GM19099 (cell line): Measurements from ENCODE around the gene DDR2.

Source experiments
- POLR2A ChIP-seq: IDR thresholded peaks from 3 replicates; pipeline ENCODE4 v1.6.1; 2011; ENCODE audit warnings: low read depth; ENCODE audit not compliant: insufficient read length; ENCODE audit errors: extremely low read depth

DDR2 gene

DNA sequence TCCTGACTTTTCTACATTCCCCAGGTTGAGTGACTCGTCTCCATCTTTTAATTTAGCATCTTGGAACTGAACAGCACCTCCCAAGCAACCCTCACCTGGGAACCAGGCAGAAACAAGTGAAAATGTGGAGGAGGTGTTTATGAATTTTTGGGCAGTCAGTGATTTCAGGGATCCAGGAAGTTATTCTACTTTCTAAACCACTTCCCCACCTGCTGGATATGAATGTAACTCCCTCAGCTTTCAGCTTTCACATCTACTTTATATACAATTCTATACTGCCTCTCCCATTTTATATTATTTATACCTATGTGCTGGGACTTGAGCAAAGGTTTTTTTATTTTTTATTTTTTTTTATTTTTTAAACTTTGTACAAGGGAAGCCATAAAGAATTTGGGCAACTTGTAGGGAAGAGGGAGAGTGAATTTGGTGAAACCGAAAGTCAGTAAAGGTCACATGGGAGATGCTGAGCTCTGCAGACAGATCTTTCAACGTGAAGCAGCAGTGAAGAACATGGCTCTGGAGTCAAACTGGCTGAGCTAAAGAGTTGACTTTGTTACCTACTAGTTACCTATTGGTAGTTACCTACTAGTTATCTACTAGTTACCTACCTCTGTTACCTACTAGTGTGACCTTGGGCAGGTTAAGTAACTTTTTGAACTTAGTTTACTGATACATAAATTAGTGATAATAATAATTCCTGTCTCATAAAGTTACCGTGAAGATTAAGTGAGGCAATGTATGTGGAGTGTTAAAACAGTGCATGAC is 45.5 kb downstream of the DDR2 start:
- no peak for TF ChIP-seq POLR2A

DNA sequence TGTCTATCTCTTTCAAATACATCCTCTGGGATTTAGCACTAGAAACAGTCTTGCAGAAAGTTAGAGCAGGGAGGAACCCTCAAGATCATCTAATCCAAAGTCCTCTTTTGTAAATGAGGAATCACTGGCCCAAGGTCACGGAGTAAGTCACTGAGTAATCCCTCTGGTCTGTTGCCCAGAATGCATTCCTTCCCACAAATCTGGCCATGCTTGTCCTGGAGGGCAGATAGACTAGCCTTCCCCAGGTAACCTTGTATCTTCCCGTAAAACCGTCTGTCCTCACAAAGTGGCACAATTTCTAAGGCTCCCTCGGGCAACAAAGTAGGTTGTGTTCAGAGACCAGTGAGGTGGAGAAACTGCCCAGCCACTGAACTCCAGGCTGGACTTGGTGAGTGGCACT is 46.2 kb downstream of the DDR2 start:
- TF ChIP-seq POLR2A: no peak

DNA sequence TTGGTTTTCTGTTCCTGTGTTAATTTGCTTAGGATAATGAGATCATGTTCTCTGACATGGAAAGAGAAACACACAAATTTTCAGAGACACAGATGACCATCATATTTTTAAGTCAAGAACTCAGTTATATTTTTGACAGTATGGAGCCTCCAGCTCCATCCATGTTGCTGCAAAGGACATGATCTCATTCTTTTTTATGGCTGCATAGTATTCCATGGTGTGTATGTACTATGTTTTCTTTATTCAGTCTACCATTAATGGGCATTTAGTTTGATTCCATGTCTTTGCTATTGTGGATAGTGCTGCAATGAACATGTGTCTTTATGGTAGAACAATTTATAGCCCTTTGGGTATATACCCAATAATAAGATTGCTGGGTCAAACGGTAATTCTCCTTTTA is 47.0 kb downstream of the DDR2 start:
- no peak for TF ChIP-seq POLR2A

DNA sequence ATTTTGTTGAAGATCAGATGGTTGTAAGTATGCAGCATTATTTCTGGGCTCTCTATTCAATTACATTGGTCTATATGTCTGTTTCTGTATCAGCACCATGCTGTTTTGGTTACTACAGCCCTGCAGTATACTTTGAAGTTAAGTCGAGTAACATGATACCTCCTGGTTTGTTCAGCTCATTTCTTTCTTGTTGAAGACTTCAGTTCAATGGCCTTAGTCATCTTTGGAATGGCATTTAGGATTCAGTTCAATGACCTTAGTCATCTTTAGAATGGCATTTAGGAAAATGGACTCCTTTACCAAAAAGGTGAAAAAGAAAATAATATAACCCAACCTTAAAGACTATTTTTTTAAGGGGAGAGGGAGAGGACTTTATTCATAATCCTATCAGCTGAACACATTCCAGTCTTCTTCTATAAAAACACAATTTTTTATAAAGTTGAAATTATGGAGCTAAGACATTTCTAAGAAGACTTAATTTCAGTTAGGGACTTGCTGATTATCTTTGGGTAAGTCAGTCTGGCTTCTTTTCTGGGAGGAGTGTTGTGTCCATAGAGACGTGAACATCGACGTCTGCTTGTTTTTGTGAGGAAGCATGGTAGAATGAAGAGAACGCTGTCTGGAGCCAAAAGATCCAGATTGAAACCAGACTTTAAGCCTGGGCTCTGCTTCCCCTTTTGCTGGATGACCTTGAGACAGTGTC is 48.3 kb downstream of the DDR2 start:
- no peak for TF ChIP-seq POLR2A

DNA sequence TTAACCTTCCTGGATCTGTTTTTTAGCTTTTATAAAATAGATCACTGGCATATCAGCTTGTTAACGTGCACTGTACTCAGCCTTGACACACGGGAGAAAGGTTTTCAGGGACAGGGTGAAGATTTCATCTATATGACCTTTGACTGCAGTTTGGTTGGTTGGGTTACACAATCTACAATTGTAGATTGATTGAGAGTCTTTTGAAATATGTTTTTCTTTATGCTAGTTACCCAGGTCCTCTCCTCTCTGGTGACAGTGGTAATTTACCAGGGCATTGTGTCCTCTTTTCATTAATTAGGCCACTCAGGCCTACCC is 48.8 kb downstream of the DDR2 start:
- TF ChIP-seq POLR2A: no peak

DNA sequence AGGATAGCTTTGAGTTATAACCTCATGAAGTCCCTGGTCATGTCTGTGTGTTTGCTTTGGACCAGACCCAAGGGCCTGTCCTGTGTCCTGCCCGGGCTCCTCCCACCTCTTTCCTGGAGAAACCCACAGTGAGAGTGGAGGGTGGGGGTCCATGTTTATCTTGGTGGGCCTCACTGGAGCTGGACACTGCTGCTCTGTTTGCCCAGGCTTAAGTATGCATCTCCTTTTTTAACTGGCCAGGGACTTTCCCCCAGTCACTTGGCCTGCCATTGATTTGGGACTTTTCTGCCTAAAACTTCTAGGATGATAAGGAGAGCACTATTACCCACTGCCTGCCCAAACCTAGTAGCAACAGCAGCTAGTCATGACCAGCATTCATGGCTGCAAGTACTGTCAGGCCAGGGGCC is 49.8 kb downstream of the DDR2 start:
- no peak for TF ChIP-seq POLR2A

DNA sequence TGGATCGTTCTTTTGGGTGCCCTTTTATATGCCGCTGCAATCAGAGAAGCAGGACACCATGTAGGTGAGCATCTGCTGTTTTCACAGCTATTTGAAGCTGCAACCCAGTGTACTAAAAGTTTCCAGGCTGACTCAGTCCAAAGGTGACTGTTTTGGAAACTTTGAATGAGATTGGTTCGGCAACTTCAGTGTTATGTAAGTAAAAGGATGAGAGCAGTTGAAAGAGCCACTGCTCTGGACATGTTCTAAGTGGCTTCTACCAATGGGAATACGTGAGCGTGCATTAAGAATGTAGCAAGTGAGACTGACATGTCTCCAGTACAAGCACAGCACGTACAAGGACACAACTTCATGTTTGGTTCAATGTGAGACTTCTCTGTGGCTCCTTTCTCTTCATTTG is 55.6 kb downstream of the DDR2 start:
- no peak for TF ChIP-seq POLR2A

DNA sequence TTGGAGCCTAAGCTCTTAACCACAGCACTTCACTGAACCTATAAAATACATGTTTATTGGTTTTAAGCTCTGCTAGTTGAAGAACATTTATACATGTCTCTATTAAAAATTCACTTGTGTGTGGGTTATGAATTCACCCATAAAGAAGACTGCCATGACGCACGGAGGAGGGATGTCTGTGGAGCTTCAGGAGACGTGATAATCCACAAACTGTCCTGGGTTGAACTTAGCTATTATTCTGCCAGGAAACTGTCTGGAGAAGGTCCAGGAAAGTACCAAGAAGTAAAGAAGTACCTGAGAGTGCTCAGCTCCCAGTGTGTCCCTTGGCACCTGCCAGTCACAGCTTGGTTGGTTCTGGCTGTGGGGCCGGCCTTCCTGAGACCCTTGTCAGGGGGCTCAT is 56.3 kb downstream of the DDR2 start:
- no peak for TF ChIP-seq POLR2A

DNA sequence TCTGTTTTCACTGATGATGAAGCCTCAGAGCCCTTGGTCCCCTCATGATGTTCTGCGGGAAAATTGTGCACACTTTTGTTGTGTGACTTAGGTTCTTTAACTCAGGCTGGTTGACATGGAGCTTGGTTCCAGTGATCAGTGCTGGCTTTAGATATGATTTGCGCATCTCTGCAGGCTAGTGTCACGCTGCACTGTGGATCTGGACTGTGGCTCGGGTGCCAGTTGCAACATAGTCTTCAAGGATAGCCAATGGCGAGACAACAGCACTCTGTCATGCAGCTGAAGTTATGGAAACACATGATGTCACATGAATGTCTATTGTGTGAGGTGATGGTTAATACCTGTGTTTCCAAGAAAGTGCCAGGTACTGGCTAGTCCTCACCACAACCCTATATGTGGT is 56.7 kb downstream of the DDR2 start:
- no peak for TF ChIP-seq POLR2A

DNA sequence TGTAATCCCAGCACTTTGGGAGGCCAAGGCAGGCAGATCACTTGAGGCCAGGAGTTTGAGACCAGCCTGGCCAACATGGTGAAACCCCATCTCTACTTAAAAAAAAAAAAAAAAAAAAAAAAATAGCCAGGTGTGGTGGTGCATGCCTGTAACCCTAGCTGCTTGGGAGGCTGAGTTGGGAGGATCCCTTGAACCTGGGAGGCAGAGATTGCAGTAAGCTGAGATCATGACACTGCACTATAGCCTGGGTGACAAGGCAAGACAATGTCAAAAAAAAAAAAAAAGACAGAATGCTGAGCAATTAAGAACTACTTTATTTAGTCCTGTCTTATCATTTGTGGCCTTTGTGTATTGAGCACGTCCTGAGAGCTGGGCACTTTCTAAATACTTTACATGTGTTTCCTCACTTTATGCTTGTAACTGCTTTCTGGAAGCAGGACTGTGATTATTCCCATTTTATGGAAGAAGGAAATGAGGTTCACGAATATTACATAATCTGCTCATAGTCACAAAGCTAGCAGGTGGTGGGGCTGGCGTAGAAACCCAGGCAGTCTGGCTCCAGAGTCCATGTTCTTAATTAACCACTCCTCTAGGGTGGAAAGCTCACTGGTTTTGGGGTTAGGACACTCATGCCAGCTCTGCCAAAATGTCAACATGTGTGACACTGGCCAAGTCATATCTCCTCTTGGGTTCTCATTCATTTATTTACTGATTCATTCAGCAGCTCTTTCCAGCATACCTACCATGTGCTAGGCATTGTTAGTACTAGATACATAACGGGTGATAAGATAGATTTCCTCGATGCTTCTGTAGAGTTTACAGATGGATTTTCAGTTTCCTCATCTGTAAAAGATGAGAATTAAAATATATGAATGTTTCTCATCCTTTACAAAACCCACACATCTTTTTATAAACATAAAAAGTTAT is 57.7 kb downstream of the DDR2 start:
- TF ChIP-seq POLR2A: no peak

DNA sequence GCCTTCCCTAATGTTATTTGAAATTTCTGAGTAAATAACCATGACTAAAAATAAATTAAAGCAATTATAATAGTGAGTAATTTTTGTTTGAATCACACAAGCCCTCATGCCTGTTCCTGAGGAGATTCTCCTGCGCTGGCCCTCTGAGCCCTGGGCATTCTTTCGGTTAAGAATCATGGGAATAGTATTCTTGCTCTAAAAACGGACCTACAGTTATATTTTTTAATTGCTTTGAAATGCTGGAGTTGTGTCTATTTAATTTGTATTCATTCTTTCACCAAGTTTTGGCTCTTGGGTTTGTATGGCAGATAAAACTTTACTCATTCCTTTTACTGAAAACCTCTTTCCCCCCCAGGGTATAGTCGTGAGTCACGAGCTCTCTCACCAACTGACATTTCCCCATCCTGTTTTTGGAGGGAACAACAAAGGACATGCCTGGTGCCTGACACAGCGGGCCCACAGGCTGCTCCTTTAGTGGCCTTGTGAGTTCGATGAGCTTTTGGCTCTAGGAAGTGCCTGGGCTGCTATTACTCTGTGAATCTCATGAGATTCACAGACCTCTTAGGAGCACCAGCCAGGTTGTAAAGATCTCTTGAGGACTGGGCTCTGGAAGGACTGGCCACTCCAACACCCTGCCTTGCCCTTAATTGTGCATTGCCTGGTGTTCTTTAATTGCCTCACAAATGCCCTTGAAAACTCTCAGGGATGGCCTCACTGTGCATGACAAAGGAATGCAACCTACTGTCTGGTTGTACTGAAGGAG is 58.6 kb downstream of the DDR2 start:
- no peak for TF ChIP-seq POLR2A

DNA sequence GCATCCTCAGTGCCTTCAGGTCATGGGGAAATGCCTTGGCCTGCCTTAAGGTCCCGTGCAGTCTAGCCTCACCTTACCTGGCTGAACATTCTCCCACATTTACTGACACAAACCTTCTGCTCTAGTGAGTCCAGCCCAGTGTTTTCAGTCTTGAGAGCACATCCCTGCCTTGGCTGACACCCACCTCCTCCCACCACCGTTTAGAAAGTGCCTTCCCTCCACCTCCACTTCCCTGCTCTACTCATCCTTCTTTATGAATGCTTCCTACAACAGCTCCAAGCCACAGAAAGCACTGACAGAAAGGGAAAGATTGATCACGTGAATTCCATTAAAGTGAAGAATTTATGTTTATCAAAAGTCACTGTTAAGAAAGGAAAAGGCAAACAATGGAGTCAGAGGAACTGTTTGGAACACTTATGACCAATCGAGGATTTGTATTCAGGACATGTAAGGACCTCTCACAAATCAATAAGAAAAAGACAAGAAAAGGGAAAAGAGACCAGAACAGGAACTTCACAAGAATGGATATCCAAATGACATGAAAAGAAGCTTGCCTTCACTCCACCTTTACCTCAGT is 59.8 kb downstream of the DDR2 start:
- no peak for TF ChIP-seq POLR2A

DNA sequence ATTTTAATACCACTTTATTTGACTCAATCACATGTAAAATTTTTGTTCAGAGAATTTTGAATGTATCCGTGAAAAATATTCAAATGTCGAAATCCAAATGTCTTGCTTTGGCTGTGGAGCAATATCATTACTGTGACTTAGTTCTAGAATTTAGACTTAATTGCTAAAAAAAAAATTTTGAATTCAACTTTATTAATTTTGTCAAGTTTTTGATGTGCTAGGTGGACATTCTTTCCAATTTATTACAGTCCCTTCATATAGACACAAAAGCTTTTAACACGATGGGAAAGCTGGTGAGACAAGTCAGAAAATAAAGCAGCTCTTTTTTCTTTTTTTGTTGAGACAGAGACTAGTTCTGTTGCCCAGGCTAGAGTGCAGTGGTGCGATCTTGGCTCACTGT is 62.6 kb downstream of the DDR2 start:
- TF ChIP-seq POLR2A: no peak

DNA sequence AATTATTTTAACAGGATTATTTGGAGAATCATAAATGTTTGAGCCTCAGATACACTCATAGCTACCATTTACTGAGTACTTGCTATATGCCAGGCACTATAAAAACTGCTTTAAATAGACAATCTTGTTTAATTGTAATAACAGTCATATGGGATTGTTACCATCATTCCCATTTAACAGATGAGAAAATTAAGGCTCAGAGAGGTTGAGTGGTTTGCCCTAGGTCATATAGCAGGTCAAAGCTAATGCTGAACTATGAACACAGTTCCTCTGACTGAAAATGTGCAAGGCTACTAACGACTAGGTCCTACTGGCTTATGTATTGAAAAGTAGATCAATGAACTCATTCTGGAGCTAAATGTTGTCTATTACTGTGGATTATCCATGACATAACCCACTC is 63.4 kb downstream of the DDR2 start:
- TF ChIP-seq POLR2A: no peak

DNA sequence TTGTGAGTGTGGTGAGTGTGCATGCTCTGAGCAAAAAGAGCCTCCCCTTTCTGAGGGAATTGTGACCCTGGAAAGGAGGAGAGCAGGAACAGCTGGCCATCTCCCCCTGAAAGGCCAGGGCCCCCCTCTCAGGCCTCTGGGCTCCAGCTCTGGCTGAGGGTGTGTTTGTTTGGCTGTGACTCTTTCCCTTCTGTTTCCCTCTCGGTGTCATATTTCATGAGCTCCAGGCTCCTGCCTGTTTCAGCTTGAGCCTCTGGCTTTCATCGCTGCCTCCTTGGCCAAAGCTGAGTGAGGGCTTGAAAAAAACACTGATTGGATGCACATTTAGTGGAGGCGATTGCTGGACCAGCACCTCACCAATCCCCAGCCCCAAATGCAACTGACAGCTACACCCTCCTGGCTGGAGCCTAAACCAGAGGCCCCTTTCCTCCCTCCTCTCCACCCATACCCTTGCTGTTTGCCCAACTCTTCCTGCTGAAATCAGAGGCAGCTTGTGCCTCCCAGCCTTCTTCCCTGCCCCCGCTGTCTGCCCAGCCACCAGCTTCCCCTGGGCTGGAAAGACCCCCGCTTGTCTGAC is 64.1 kb downstream of the DDR2 start:
- no peak for TF ChIP-seq POLR2A
